HG02943 (cell line): ENCODE results near the gene PDE4B.
"Not testable (repeated sequence)": the region's sequence is repeated elsewhere in the genome, so short reads cannot be mapped to it uniquely, and the experiment has no call there.

Source experiments
- ATAC-seq: cut with Tn5 transposase; IDR thresholded peaks from one replicate; pipeline ENCODE4 v1.9.1; 2021; ENCODE audit warnings: mild to moderate bottlenecking, low read depth, moderate library complexity; ENCODE audit not compliant: unreplicated experiment

The PDE4B gene

DNA sequence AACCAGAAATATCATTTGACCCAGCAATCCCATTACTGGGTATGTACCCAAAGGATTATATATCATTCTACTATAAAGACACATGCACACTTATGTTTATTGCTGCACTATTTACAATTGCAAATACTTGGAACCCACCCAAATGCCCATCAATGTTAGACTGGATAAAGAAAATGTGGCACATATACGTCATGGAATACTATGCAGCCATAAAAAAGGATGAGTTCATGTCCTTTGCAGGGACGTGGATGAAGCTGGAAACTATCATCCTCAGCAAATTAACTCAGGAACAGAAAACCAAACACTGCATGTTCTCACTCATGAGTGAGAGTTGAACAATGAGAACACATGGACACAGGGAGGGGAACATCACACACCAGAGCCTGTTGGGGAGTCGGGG, 85.6 kb downstream of the PDE4B start:
- not testable (repeated sequence) for ATAC-seq

DNA sequence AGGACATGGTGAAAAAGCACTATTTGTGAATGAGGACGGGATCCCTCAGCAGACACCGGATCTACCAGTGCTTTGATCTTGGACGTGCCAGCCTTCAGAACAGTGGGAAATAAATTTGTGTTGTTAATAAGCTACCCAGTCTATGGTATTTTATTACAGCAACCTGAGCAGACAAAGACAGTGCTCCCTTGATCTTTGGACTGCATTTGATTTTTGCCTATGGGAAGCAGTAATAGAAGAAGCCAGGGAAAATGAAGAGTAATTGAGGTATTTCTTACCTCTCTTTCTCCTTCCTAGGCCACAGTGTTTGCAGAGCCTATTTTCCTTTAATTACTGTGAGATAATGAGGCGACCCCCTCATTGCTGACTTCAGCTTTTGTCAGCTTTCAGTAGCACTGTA, 87.9 kb downstream of the PDE4B start:
- no peak for ATAC-seq

DNA sequence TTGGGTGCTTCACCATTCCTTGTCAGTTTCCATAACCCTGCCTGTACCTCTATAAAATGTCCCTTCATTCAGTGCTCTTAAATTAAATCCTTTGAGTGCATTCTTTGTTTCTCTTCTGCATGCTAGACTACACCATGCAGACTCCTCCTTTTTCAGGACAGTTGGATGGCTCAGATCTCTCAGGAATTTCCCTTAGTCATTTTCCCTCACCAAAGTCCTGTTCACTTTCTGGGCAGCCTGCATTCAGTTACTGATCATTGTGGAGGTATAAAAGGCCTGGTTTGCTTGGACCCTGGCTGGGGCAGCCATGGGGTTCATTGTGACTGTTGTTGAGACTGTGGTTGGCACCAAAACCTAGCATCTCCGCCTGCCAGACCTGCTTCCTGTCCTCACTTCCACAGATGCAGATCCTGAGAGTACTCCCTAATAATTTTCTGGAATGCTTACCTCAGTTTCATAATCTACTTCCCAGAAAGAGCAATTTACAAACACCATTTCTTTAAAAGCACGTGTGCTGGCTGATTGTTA, 88.4 kb downstream of the PDE4B start:
- no peak for ATAC-seq

DNA sequence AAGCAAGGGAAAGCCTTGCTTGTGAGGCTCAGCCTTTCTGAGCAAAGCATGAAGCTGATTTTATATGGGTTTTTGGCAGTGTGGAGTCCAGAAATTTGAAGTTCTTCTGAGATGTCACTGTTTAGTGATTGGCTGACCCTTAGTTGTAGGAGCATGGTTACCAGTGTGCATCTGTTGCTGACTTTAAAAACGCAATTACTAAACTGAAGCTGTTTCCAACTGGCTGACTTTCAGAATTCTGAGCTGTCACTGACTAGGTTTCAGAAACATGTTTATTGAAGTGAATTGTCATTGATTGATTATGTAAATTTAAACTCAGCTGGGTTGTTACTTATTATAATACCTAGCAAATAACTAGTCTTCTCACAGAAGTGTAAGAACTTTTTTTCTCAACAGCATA, 89.4 kb downstream of the PDE4B start:
- no peak for ATAC-seq

DNA sequence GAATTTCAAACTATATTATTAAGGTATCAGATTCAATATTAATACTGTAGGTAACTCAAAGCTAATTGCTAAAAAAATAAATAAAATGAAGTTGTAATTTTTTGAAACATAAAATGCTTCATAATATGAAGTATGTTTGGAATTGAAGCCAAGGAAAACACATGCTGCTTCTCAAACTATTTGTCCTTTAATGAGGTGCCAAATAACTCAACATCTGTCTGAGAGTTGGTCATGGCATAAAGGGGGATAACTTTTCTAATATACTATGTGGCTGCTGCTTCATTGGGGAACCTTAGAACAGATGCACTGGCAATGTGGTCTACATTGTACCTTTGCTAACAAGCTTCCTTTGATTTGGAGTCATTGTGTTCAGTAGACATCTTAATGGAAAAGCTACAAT, 96.7 kb downstream of the PDE4B start:
- no peak for ATAC-seq

DNA sequence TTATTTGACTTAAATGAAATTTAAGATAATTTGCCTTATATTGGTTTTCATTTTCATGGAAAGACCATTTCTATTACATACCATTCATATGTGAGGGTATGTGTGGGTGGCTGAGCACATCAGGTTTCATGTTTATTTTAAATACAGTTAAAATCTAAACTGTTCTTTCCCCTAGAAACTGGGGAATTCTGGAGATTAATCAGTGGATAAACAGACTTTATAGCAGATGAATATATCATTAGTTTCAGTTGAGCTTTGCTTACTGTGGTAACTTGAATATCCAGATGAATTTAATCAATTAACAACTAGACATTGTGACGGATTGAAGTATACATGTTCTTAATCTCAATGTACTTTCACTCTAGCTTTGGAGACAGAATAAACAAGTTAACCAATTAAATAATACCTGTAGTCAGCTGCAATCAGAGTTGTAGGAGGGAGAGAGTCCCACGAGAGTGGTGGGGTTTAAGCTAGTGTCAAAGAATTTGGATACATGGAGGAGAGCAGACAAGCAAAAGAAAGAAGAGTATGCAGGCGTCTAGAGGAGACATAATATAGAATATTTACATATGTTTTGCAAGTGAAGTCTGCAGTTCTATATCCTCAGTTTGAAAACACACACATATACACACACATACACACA, 97.6 kb downstream of the PDE4B start:
- ATAC-seq = no peak

DNA sequence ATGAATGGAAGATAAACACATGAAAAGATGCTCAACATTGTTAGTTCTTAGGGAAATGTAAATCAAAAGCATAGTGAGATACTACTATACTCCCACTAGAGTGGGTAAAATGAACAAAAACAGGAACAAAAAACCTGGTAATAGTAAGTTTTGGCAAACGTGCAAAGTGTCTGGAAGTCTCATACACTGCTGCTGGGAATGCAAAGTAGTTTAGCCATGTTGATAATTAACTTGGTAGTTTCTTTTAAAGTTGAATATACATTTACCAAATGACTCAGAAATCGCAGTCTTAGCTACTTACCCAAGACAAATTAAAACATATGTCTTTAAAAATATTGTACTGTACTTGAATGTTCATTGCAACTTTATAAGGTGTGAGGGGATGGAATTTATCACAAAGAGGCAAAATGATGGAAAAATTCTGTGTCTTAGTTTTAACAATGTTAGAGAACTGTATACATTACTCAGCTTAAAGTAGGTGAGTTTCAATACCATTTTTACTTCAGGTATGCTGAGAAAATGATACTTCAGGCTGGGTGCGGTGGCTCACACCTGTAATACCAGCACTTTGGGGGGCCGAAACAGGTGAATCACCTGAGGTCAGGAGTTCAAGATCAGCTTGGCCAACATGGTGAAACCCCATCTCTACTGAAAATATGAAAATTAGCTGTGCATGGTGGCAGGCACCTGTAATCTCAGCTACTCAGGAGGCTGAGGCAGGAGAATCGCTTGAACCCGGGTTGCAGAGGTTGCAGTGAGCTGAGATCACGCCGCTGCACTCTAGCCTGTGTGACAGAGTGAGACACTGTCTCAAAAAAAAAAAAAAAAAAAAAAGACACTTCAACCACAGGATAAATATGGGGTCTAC, 102.3 kb downstream of the PDE4B start:
- ATAC-seq = peak; percentile 97

DNA sequence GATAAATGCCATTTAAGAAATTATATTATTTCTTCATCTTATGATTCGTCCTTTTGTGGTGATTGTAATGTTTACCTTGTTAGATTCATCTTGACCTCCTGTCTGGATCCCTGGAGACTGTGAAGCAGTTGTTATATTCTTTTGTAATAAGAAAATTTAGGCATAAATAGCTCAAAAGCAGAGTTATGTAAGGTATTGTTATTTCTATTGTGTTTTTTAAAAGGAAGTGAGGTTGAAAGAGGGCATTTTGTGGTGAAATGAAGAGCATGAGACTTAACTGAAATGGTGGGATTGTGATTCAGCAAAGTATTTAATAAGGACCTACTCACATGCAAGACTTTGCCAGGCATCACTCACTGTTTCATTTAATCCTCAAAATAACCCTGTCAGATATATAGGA, 104.0 kb downstream of the PDE4B start:
- ATAC-seq = no peak

DNA sequence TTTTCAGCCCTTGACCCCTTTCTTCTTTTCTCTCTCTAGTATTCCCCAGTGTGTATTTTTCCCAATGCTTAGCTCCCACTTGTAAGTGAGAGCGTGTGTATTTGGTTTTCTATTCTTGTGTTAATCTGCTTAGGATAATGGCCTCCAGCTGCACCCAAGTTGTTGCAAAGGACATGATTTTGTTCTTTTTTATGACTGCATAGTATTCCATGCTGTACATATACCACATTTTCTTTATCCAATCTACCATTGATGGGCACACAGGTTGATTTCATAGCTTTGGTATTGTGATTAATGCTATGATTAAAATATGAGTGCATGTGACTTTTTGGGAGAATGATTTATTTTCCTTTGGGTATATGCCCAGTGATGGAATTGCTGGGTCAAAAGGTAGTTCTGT, 104.8 kb downstream of the PDE4B start:
- ATAC-seq = no peak

DNA sequence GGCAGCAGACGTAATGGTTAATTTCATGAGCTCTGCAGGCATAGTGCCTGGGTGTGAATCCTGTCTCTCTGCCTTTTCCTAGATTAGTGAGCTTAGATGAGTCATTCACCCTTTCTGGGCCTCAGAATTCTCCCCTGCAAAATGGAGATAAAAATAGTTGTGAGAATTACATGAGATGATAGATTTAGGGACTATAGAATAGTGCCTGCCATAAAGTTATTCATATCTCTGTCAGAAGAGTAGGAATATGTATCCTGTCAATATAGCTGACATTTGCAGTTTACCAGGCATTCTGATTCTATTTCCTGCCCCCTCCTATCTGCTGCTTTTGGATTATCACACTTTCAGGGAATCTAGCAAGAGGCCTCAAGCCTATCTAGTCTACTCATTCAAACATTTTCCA, 112.0 kb downstream of the PDE4B start:
- no peak for ATAC-seq

DNA sequence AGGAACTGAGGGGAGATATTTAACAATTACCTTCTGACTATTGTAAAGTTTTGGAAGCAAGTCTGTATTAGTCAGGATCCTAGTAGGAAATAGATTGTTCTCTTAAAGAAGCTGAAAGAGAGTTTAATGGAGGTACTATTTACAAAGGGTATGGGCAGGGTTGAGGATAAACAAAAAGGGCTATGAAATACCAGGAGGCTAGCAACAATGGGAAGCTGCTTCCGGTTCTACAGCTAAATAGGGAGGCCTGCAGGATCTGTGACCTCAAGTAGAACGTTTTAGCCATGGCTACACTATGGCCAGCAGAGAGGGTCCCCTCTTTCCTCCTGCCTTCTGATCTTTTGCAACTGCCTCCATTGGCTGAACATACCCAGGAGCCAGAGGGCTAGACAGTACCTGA, 117.7 kb downstream of the PDE4B start:
- no peak for ATAC-seq

DNA sequence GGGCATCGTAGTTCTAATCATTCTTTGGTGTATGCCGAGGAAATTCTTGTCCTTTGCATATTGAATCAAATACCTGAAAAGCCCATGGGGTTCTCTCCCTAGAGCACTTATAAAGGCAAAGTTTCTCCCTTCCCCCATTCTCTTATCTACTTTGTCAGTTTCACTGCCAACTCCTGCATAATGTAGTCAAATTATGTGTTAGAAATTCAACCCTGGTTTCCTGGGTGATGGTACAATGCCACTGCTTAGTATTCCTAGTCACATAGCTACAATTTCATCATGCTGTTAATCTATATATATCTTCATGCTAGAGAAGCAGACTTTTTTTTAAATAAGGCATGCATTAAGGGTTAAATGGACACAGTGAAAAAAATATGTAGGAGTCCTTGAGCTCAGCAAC, 119.0 kb downstream of the PDE4B start:
- no peak for ATAC-seq

DNA sequence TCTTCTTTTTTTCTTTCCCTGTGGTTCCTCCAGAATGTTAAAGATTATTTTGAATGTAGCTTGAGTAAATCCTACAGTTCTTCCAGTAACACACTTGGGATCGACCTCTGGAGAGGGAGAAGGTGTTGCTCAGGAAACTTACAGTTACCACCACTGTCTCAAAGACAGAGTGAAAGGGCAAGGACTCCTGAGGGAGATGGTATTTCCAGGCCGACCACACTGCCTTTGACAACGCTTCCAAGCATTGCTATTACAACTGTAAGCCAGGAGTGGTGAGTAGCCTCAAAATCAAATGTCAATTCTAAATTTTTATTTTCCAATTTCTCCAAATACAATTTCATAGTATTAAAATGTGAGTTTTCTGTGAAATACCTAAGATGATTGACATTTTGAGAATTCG, 125.9 kb downstream of the PDE4B start:
- no peak for ATAC-seq

DNA sequence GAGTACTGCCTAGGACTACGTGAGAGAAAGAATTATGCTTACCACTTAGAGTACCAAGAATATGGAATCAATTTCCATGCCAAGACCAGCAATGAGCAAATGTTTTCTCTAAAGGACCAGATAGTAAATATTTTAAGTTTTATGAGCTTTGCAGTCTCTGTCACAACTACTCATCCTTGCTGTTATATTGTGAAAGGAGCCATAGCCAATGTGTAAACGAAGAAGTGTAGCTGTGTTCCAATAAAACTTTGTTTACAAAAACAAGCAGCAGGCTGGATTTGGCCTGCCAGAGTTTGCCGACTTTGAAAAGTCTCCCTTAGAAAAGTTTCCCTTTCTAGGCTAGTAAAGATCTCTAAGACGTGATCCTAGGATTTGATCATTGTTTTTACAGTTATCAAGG, 128.8 kb downstream of the PDE4B start:
- ATAC-seq = no peak

DNA sequence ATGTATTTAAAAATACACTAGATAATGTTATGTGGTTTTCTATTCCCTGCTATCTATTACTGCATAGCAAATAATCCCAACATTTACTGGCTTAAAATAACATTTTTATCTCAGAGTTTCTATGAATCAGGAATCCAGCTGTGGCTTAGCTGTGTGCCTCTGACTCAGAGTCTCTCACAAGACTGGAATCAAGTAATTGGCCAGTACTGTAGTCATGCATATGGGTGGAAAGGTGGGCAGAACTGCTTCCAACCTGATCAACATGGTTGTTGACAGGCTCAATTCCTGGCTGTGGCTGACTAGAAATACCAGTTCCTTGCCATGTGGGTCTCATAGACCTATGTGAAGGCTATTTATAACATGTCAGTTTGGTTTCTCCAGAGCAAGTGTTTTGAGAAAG, 131.8 kb downstream of the PDE4B start:
- no peak for ATAC-seq

DNA sequence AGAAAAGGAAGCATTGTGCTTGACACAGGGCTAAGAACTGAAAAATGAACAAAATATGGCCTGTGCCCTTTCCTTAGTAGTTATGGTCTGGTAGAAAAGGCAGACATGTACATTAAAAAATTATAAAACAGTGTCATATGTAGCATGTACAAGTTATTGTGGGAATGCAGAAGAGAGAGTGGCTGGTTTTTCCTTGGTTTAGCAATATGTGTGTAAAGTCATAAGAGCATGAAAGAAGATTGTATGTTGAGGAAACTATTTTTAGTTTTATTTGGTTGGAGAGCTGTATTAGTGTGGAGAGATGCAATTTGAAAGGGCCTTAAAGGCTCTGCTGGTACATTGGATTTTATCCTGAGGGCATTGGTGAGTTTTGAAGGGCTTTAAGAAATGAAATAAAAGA, 145.8 kb downstream of the PDE4B start:
- ATAC-seq = no peak

DNA sequence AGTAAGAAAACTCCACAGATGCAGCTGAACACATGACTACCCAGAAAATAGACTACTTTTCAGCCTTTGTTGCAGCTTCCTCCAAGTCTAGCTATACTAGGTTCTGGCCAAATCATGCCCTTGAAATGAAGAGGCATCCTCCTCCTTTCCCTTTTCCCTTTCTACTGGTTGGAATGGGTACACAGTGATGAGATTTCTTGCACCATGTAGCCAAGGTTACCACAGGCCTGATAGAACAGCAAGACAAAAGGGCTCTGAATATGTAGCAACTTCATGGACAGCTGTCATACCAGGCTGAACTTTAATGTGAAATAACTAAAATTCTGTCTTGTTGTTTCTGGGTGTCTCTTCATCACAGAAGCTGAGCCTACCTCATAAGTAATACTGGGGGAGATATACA, 146.5 kb downstream of the PDE4B start:
- no peak for ATAC-seq

DNA sequence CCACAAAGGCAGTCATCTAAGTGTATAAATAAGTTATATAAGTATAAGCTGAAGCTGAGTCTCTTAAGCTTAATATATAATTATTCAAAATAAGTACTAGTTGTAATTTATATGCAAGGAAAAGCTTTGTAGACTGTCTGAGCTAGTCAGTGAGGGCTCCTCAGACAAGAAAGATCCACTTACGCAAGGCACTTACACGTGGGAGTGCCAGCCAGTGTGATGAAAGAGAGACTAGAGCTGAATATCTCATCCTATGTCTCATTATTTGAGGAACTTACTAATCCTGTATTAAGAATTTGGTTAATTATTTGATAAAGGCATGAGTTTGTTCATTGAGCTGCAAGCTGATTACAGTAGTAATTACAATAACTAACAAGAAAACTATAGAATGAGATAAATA, 146.9 kb downstream of the PDE4B start:
- ATAC-seq = no peak

DNA sequence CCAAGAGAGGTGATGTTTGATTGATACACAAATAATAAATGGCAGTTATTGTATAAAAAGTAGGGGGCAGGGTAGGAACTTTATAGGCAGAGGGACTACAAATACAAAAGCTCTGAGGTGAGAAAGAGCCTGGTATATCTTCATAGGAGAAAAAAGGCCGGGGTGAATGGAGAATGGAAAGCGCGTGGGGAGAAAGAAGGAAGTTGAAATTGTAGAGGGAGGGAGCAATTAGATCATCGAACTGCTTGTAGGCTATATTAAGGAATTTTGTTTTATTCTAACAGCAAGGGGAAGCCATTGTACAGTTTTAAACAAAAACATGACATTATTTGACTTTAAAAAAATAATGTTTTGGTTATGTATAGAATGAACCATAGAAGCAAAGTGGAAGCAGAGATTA, 147.4 kb downstream of the PDE4B start:
- no peak for ATAC-seq

DNA sequence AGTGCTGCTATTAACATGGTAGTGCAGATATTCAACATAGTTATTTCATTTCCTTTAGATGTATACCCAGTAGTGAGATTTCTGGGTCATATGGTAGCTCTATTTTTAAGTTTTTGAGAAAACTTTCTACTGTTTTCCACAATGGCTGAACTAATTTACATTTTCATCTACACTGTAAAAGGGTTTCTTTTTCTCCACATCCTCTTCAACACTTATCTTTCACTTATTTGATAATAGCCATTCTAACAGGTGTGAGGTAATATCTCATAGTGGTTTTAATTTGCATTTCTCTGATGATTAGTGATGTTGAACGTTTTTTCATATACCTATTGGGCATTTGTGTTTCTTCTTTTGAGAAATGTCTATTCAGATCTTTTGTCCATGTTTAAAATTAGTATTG, 149.8 kb downstream of the PDE4B start:
- no peak for ATAC-seq

DNA sequence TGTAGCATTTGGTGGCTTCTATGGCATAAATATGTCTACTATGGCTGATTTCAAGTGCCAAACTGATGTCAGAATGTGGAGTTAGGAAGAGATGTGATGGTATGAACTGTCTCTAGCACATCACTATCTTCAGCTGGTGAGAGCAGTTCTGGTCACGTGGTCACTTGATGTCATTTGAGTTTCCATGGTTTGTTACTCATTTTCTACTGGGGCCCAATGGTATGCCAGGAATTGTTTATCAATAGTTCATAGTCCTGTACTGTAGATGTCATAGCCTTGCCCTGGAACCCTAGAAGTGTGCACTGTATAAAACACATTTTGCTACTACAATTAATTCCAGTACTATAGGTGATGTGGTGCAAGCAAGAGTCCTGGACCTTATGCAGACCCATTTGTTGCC, 153.7 kb downstream of the PDE4B start:
- no peak for ATAC-seq

DNA sequence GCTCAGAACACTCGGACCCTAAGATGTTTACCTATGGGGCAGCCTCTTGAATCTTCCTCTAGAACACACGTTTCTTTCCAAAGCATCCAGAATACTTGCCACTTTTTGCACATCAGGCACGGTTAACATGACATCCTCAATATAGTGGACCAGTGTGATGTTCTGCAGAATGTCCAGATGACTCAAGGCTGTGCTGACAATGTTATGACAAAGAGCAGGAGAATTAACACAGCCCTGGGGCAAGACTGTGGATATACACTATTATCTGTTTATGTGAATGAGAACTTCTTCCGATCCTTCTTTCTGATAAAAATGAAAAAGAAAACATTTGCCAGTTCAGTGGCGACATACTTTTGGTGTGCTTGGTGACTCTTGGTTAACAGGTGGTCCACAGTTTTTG, 154.3 kb downstream of the PDE4B start:
- no peak for ATAC-seq
